HepG2 (cell line): Measurements from ENCODE around the gene ATP11A. TPM values are rescaled to one million over a fixed set of nuclear protein-coding genes. Genes with fewer than 3 reads are reported as not detected.

ENCODE experiments used
- ARNTL ChIP-seq: sonication (generic); formaldehyde crosslinking; IDR thresholded peaks from 2 replicates; pipeline ENCODE4 v1.4.0; 2020; ENCODE audit warnings: mild to moderate bottlenecking, missing genetic modification reagents
- DPF2 ChIP-seq: sonication (generic); formaldehyde crosslinking; IDR thresholded peaks from 2 replicates; pipeline ENCODE4 v1.4.0; 2020; ENCODE audit warnings: mild to moderate bottlenecking, low read depth, missing genetic modification reagents, borderline replicate concordance
- HNRNPK ChIP-seq: fragments of 200-400 bp; formaldehyde crosslinking; IDR thresholded peaks from 2 replicates; pipeline ENCODE4 v1.6.1; 2018; ENCODE audit warnings: low read length, low read depth, moderate library complexity, mild to moderate bottlenecking; ENCODE audit not compliant: poor library complexity, severe bottlenecking
- JDP2 ChIP-seq: sonication (generic); formaldehyde crosslinking; IDR thresholded peaks from 2 replicates; pipeline ENCODE4 v1.8.1; 2022; ENCODE audit warnings: missing genetic modification reagents, borderline replicate concordance
- MZF1 ChIP-seq: sonication (generic); formaldehyde crosslinking; IDR thresholded peaks from 2 replicates; pipeline ENCODE4 v1.8.1; 2023; ENCODE audit warnings: mild to moderate bottlenecking, missing genetic modification reagents, borderline replicate concordance
- NBN ChIP-seq: fragments of 450-650 bp; conservative IDR thresholded peaks from 2 replicates; pipeline ENCODE4 v1.6.1; 2017
- RCOR2 ChIP-seq: IDR thresholded peaks from 2 replicates; pipeline ENCODE4 v1.6.1; 2016; ENCODE audit warnings: missing biosample characterization, missing genetic modification reagents
- SMAD3 ChIP-seq: sonication (generic); formaldehyde crosslinking; IDR thresholded peaks from 2 replicates; pipeline ENCODE4 v1.4.0; 2020; ENCODE audit warnings: missing genetic modification reagents
- SMC3 ChIP-seq: IDR thresholded peaks from 2 replicates; pipeline ENCODE4 v1.6.1; 2011; ENCODE audit warnings: low read length, improper control_type of control experiment
- SNAPC2 ChIP-seq: sonication (generic); formaldehyde crosslinking; IDR thresholded peaks from 2 replicates; pipeline ENCODE4 v1.8.1; 2022; ENCODE audit warnings: mild to moderate bottlenecking, missing genetic modification reagents
- THAP11 ChIP-seq: IDR thresholded peaks from 2 replicates; pipeline ENCODE4 v1.6.1; 2016; ENCODE audit warnings: missing biosample characterization, missing genetic modification reagents
- XRCC5 ChIP-seq: fragments of 200-400 bp; formaldehyde crosslinking; optimal IDR thresholded peaks from 2 replicates; pipeline ENCODE3; 2017; ENCODE audit warnings: mild to moderate bottlenecking, low read length
- YY1 ChIP-seq: IDR thresholded peaks from 2 replicates; pipeline ENCODE4 v1.6.1; 2011; ENCODE audit warnings: low read length, low read depth, moderate library complexity, mild to moderate bottlenecking; ENCODE audit not compliant: insufficient read depth, insufficient replicate concordance
- ZFP37 ChIP-seq: sonication (generic); formaldehyde crosslinking; IDR thresholded peaks from 2 replicates; pipeline ENCODE4 v1.4.0; 2020; ENCODE audit warnings: missing genetic modification reagents, borderline replicate concordance
- ZIK1 ChIP-seq: sonication (generic); formaldehyde crosslinking; IDR thresholded peaks from 2 replicates; pipeline ENCODE4 v1.5.0; 2020; ENCODE audit warnings: mild to moderate bottlenecking, low read depth, missing genetic modification reagents, borderline replicate concordance
- ZNF207 ChIP-seq: fragments of 450-650 bp; IDR thresholded peaks from 2 replicates; pipeline ENCODE4 v1.6.1; 2016; ENCODE audit warnings: antibody characterized with exemption, borderline replicate concordance
- ZNF660 ChIP-seq: sonication (generic); formaldehyde crosslinking; IDR thresholded peaks from 2 replicates; pipeline ENCODE4 v1.5.1; 2020; ENCODE audit warnings: mild to moderate bottlenecking, low read depth, missing genetic modification reagents, borderline replicate concordance
- ZNF709 ChIP-seq: sonication (generic); formaldehyde crosslinking; IDR thresholded peaks from 2 replicates; pipeline ENCODE4 v1.5.0; 2020; ENCODE audit warnings: mild to moderate bottlenecking, missing genetic modification reagents
- ZNF879 ChIP-seq: sonication (generic); formaldehyde crosslinking; IDR thresholded peaks from 2 replicates; pipeline ENCODE4 v1.8.1; 2023; ENCODE audit warnings: missing genetic modification reagents
- ZSCAN31 ChIP-seq: sonication (generic); formaldehyde crosslinking; IDR thresholded peaks from 2 replicates; pipeline ENCODE4 v1.5.0; 2020; ENCODE audit warnings: low read depth, mild to moderate bottlenecking, missing genetic modification reagents
- ZSCAN9 ChIP-seq: IDR thresholded peaks from 2 replicates; pipeline ENCODE4 v1.6.1; 2016; ENCODE audit warnings: borderline replicate concordance
- ZZZ3 ChIP-seq: sonication (generic); formaldehyde crosslinking; IDR thresholded peaks from 2 replicates; pipeline ENCODE4 v1.4.0; 2020; ENCODE audit warnings: missing genetic modification reagents, mild to moderate bottlenecking, borderline replicate concordance
- polyA plus RNA-seq, 8 experiments: library from polyadenylated mRNA; depleted of rRNA in 3 of 8; stranded (reverse) in 7 of 8; unstranded in 1 of 8; fragments of >200 nt; fragmentation: Illumina TruSeq in 4 of 8; extraction: Trizol in 4 of 8; gene quantifications; 2 replicates each; pipeline versions ENCODE4 v1.2.1 to v1.2.3, GENCODE V29; 2011 to 2016; ENCODE audit warnings: low read depth in 4 of 8, missing spikeins in 1 of 8, mixed read lengths in 1 of 8; ENCODE audit not compliant: insufficient read depth in 1 of 8
- total RNA-seq, 5 experiments: library from RNA; depleted of rRNA; stranded (reverse); fragments of >200 nt; fragmentation: Illumina TruSeq; extraction: Trizol; gene quantifications; 2 replicates each; pipeline ENCODE4 v1.2.3, GENCODE V29; 2016; ENCODE audit warnings: low read depth in 1 of 5
- TF ChIP-seq, protein P1 (sequence below): sonication (generic); formaldehyde crosslinking; IDR thresholded peaks from 2 replicates; pipeline ENCODE4 v1.9.0; 2021; ENCODE audit warnings: missing genetic modification reagents, borderline replicate concordance
- TF ChIP-seq, protein P2 (sequence below): sonication (generic); formaldehyde crosslinking; IDR thresholded peaks from 2 replicates; pipeline ENCODE4 v1.4.0; 2020; ENCODE audit warnings: missing genetic modification reagents
- TF ChIP-seq, protein P3 (sequence below): sonication (generic); formaldehyde crosslinking; IDR thresholded peaks from 2 replicates; pipeline ENCODE4 v1.8.1; 2023; ENCODE audit warnings: missing genetic modification reagents, inconsistent platforms, borderline replicate concordance

The ATP11A gene
- total and polyA plus RNA-seq, 2 of the 13 experiments (the other 11 are each of a cell fraction or from before 2014, with no cell fraction given), result 18.4 to 20.1 TPM

DNA sequence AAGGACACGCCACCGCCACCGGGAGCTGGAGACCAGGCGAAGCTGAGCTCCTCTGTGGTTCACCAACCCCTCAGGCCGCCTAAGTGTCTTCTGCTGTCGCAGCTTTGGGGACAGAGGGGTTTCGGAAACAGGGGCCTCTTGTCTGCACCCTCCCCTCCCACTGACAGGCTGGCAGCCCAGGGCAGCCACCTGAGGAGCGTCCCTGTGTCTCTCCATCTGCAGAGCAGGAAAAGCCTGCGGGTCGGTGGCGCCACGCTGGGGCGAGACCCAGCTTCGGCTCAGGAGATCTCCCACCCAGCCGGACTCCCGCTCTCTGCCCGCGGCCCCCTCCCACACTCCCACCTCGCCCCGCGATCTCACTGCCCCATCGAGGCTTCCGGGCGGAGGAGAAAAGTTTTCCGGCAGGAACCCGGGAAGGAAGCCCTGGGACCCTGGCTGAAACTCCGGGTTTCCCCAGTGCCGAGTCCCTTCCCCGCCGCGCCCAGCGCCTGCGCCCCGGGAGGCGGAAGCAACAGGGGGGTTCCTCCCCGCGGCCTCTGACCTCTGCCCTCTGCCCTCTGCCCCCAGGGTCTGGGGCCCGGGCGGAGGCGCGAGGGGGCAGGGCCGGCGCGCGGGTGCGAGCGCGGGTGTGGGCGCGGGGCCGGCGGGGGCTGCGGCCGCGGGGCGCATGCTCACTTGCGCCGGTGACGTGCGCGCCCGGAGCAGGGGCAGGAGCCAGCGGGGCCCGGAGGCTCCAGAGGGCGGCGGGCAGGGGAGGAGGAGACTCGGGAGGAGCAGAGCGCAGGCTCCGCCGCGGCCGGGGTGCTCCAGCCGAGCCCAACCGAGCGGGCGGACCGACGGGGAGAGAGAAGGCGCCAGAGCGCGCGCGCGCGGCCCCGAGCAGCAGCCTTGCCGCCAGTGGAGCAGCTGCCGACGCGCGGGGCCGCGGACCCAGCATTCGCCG, at the start of gene ATP11A (continued):
- TF ChIP-seq, protein P1, sequence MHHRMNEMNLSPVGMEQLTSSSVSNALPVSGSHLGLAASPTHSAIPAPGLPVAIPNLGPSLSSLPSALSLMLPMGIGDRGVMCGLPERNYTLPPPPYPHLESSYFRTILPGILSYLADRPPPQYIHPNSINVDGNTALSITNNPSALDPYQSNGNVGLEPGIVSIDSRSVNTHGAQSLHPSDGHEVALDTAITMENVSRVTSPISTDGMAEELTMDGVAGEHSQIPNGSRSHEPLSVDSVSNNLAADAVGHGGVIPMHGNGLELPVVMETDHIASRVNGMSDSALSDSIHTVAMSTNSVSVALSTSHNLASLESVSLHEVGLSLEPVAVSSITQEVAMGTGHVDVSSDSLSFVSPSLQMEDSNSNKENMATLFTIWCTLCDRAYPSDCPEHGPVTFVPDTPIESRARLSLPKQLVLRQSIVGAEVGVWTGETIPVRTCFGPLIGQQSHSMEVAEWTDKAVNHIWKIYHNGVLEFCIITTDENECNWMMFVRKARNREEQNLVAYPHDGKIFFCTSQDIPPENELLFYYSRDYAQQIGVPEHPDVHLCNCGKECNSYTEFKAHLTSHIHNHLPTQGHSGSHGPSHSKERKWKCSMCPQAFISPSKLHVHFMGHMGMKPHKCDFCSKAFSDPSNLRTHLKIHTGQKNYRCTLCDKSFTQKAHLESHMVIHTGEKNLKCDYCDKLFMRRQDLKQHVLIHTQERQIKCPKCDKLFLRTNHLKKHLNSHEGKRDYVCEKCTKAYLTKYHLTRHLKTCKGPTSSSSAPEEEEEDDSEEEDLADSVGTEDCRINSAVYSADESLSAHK (CRISPR knock-in tag), result no peak
- TF ChIP-seq ZFP37 (no peak), HNRNPK (no peak), SMAD3 (CRISPR knock-in tag) (no peak), XRCC5 (no peak), ZNF879 (CRISPR knock-in tag) (no peak), ZNF207 (no peak), ZSCAN9 (CRISPR knock-in tag) (peak; percentile 36; the same call in 1 of the 2 replicates), ARNTL (no peak), DPF2 (CRISPR knock-in tag) (peak; percentile 40; the same call in 1 of the 2 replicates), JDP2 (CRISPR knock-in tag) (no peak; the same call in 1 of the 2 replicates), ZSCAN31 (CRISPR knock-in tag) (peak; percentile 86; the same call in 1 of the 2 replicates), ZIK1 (CRISPR knock-in tag) (peak; percentile 63; the same call in 1 of the 2 replicates), ZZZ3 (peak; percentile 75; the same call in 1 of the 2 replicates), ZNF709 (CRISPR knock-in tag) (0 out of 2 replicates have a peak, but pooled peaks have one; percentile 42), RCOR2 (no peak), NBN (no peak), YY1 (peak; percentile 68), THAP11 (CRISPR knock-in tag) (peak; percentile 84), SMC3 (no peak), MZF1 (CRISPR knock-in tag) (no peak), SNAPC2 (CRISPR knock-in tag) (peak; percentile 88; the same call in 1 of the 2 replicates), ZNF660 (CRISPR knock-in tag) (no peak)
- TF ChIP-seq, protein P2, sequence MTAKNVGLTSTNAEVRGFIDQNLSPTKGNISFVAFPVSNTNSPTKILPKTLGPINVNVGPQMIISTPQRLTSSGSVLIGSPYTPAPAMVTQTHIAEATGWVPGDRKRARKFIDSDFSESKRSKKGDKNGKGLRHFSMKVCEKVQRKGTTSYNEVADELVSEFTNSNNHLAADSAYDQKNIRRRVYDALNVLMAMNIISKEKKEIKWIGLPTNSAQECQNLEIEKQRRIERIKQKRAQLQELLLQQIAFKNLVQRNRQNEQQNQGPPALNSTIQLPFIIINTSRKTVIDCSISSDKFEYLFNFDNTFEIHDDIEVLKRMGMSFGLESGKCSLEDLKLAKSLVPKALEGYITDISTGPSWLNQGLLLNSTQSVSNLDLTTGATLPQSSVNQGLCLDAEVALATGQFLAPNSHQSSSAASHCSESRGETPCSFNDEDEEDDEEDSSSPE, result peak; percentile 64
- TF ChIP-seq, protein P3, sequence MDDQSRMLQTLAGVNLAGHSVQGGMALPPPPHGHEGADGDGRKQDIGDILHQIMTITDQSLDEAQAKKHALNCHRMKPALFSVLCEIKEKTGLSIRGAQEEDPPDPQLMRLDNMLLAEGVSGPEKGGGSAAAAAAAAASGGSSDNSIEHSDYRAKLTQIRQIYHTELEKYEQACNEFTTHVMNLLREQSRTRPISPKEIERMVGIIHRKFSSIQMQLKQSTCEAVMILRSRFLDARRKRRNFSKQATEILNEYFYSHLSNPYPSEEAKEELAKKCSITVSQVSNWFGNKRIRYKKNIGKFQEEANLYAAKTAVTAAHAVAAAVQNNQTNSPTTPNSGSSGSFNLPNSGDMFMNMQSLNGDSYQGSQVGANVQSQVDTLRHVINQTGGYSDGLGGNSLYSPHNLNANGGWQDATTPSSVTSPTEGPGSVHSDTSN, result no peak
